A549 treated with Mapracorat at 1 μM for 4 hours (cell line): ENCODE data around the gene NINJ2. TPM values are rescaled to one million over a fixed set of nuclear protein-coding genes. Genes with fewer than 3 reads are reported as not detected.

Experiments
- total RNA-seq: library from RNA; stranded (reverse); fragments of 200-300 nt; extraction: Qiagen RNA extraction; gene quantifications from 5 replicates; pipeline ENCODE4 v1.2.3, GENCODE V29; 2022

Gene NINJ2, protein sequence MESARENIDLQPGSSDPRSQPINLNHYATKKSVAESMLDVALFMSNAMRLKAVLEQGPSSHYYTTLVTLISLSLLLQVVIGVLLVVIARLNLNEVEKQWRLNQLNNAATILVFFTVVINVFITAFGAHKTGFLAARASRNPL
- 0.36 to 0.89 TPM (median 0.46 TPM) in 5 replicates for total RNA-seq

DNA sequence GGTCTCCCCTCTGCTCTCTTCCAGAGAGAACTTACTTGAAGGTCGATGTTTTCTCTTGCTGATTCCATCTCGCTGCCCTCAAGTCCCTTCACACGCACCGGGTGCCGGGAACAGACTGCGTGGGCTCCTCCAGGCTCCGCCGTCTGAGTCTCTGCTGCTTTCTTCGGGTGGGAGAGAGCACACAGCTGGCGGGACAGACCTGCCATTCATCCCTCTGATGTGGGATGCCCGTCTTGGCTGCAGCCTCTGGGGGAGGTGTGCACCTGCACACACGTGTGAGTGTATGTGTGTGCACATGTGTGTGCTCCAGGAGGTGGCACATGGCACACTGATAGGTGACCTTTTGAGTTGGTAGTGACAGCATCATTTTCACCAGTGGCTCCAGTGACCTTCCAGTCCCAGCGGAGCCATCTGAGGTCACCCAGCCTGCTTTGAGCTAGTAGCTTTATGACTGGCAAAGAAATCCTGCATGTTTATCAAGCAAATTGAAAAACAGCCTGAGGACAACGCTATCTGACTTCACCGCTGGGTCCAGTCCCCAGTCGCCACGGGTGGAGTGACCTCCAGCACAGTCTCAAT, at the start of gene NINJ2:
Gene NINJ2 (minus strand): TSS at position 153 of the 579 bp plus-strand sequence. CDS start 85 bp downstream, at position 68.

Other genes with a start within 250 kb of the NINJ2 start
- gene B4GALNT3, start 203.5 kb downstream of the NINJ2 start, total RNA-seq, result 0.35 to 1.1 TPM (median 0.68 TPM) in 5 replicates
- gene WNK1, start 89.1 kb upstream of the NINJ2 start, total RNA-seq, result 76.0 to 95.1 TPM (median 93.1 TPM) in 5 replicates